Camera-type eye (tissue), 1 donor: ENCODE measurements around the gene HSD17B4. TPM values are rescaled to one million over a fixed set of nuclear protein-coding genes. Genes with fewer than 3 reads are reported as not detected.

Experiments used
- total RNA-seq: library from RNA; depleted of rRNA; stranded (reverse); fragments of >200 nt; gene quantifications from one replicate; pipeline ENCODE4 v1.2.3, GENCODE V29; 2014

Gene HSD17B4
- total RNA-seq = 123 TPM

GRCh38 chr5:119452373-119453039 lies at the start of gene HSD17B4:
HSD17B4 (plus strand) TSS chr5:119452497; CDS start chr5:119452576, 79 bp downstream.

Other genes starting within 250 kb of the HSD17B4 start
- 20.5 TPM for gene TNFAIP8, start 96.5 kb upstream of the HSD17B4 start, total RNA-seq
- not detected for gene FAM170A, start 177.1 kb downstream of the HSD17B4 start, total RNA-seq